WTC11 (cell line): ENCODE results near the gene KEL. TPM values are rescaled to one million over a fixed set of nuclear protein-coding genes. Genes with fewer than 3 reads are reported as not detected.

Source experiments
- ATAC-seq: fragments of 200-7000 bp; cut with Tn5 transposase; 2 replicates; pipeline ENCODE4 v1.10.0; 2021; ENCODE audit warnings: mild to moderate bottlenecking, moderate library complexity
- CTCF ChIA-PET: fragments of 300-600 bp; sonication (Branson Sonifier 250); formaldehyde crosslinking; loops from one replicate; lab custom pipeline; 2021; ENCODE audit warnings: antibody characterized with exemption; lab: Charles Lee
- POLR2A ChIA-PET: fragments of 350-600 bp; sonication (Branson Sonifier 250); formaldehyde crosslinking; loops from one replicate; lab custom pipeline; 2021; ENCODE audit warnings: antibody characterized with exemption; lab: Charles Lee
- DNase-seq: peaks from one replicate; pipeline ENCODE4 v3.0.0; 2021; ENCODE audit warnings: low spot score
- H3K27ac Mint-ChIP-seq: 2 replicates; pipeline ENCODE4 v1.8.0; 2021; ENCODE audit warnings: mixed read lengths
- H3K27me3 Mint-ChIP-seq: 2 replicates; pipeline ENCODE4 v1.8.0; 2021; ENCODE audit warnings: low read depth, mild to moderate bottlenecking, moderate library complexity, mixed read lengths
- H3K36me3 Mint-ChIP-seq: 2 replicates; pipeline ENCODE4 v1.8.0; 2021; ENCODE audit warnings: mixed read lengths
- H3K4me1 Mint-ChIP-seq: 2 replicates; pipeline ENCODE4 v1.8.0; 2022; ENCODE audit warnings: mixed read lengths
- H3K4me3 Mint-ChIP-seq: 2 replicates; pipeline ENCODE4 v1.8.0; 2021; ENCODE audit warnings: mild to moderate bottlenecking, moderate library complexity, mixed read lengths
- H3K9me3 Mint-ChIP-seq: 2 replicates; pipeline ENCODE4 v1.8.0; 2021; ENCODE audit warnings: mixed read lengths
- ELF4 ChIP-seq: sonication (generic); formaldehyde crosslinking; IDR thresholded peaks from 2 replicates; pipeline ENCODE4 v1.8.1; 2022; ENCODE audit warnings: low read depth, mild to moderate bottlenecking, moderate library complexity, missing genetic modification reagents
- EMX1 ChIP-seq: fragments of 250-450 bp; sonication (Bioruptor Pico); IDR thresholded peaks from 2 replicates; pipeline ENCODE4 v1.8.0; 2021; ENCODE audit warnings: mild to moderate bottlenecking
- JAZF1 ChIP-seq: fragments of 250-450 bp; sonication (Bioruptor Pico); IDR thresholded peaks from 2 replicates; pipeline ENCODE4 v1.9.0; 2021; ENCODE audit warnings: moderate library complexity, mild to moderate bottlenecking, inconsistent platforms
- NFATC4 ChIP-seq: fragments of 250-450 bp; sonication (Bioruptor Pico); IDR thresholded peaks from 2 replicates; pipeline ENCODE4 v1.9.0; 2021; ENCODE audit warnings: mild to moderate bottlenecking
- NFE2L1 ChIP-seq: sonication (generic); formaldehyde crosslinking; IDR thresholded peaks from 2 replicates; pipeline ENCODE4 v1.8.1; 2023; ENCODE audit warnings: missing genetic modification reagents
- NR1H2 ChIP-seq: sonication (generic); formaldehyde crosslinking; IDR thresholded peaks from 2 replicates; pipeline ENCODE4 v1.9.0; 2021; ENCODE audit warnings: mild to moderate bottlenecking, moderate library complexity, missing genetic modification reagents
- OVOL2 ChIP-seq: fragments of 250-450 bp; sonication (Bioruptor Pico); IDR thresholded peaks from 2 replicates; pipeline ENCODE4 v1.9.0; 2021; ENCODE audit warnings: mild to moderate bottlenecking, borderline replicate concordance
- PRDM15 ChIP-seq: sonication (generic); formaldehyde crosslinking; IDR thresholded peaks from 2 replicates; pipeline ENCODE4 v1.8.0; 2022; ENCODE audit warnings: missing genetic modification reagents
- PRRX2 ChIP-seq: fragments of 250-450 bp; sonication (Bioruptor Pico); IDR thresholded peaks from 2 replicates; pipeline ENCODE4 v1.8.0; 2021; ENCODE audit warnings: mild to moderate bottlenecking
- SMAD3 ChIP-seq: sonication (generic); formaldehyde crosslinking; IDR thresholded peaks from 2 replicates; pipeline ENCODE4 v1.8.0; 2022; ENCODE audit warnings: missing genetic modification reagents, mild to moderate bottlenecking, borderline replicate concordance
- SMAD4 ChIP-seq: sonication (generic); formaldehyde crosslinking; IDR thresholded peaks from 2 replicates; pipeline ENCODE4 v1.8.0; 2022; ENCODE audit warnings: mild to moderate bottlenecking, missing genetic modification reagents
- TEAD1 ChIP-seq: sonication (generic); formaldehyde crosslinking; IDR thresholded peaks from 2 replicates; pipeline ENCODE4 v1.8.0; 2022; ENCODE audit warnings: mild to moderate bottlenecking, missing genetic modification reagents
- TEAD4 ChIP-seq: sonication (generic); formaldehyde crosslinking; IDR thresholded peaks from 2 replicates; pipeline ENCODE4 v1.8.0; 2022; ENCODE audit warnings: mild to moderate bottlenecking, missing genetic modification reagents
- ZNF317 ChIP-seq: sonication (generic); formaldehyde crosslinking; IDR thresholded peaks from 2 replicates; pipeline ENCODE4 v1.8.1; 2023; ENCODE audit warnings: low read depth, mild to moderate bottlenecking, moderate library complexity, missing genetic modification reagents, borderline replicate concordance
- ZNF416 ChIP-seq: fragments of 250-450 bp; sonication (Bioruptor Pico); IDR thresholded peaks from 2 replicates; pipeline ENCODE4 v1.9.0; 2021; ENCODE audit warnings: mild to moderate bottlenecking, inconsistent platforms
- ZSCAN18 ChIP-seq: fragments of 250-450 bp; sonication (Bioruptor Pico); IDR thresholded peaks from 2 replicates; pipeline ENCODE4 v2.1.2; 2022; ENCODE audit warnings: mild to moderate bottlenecking, moderate library complexity
- total RNA-seq: library from RNA; stranded (reverse); gene quantifications from 3 replicates; pipeline ENCODE4 v1.2.3, GENCODE V29; 2021
- TF ChIP-seq, protein P1 (sequence below): fragments of 250-450 bp; sonication (Bioruptor Pico); IDR thresholded peaks from 2 replicates; pipeline ENCODE4 v1.8.0; 2021; ENCODE audit warnings: mild to moderate bottlenecking
- TF ChIP-seq, protein P2 (sequence below): sonication (generic); formaldehyde crosslinking; IDR thresholded peaks from 2 replicates; pipeline ENCODE4 v1.8.1; 2023; ENCODE audit warnings: mild to moderate bottlenecking, moderate library complexity, missing genetic modification reagents
- TF ChIP-seq, protein P3 (sequence below): sonication (generic); formaldehyde crosslinking; IDR thresholded peaks from 2 replicates; pipeline ENCODE4 v1.8.0; 2022; ENCODE audit warnings: mild to moderate bottlenecking, missing genetic modification reagents

KEL gene
- total RNA-seq, 1 experiment from 2014 or later, result 0.87 TPM

DNA sequence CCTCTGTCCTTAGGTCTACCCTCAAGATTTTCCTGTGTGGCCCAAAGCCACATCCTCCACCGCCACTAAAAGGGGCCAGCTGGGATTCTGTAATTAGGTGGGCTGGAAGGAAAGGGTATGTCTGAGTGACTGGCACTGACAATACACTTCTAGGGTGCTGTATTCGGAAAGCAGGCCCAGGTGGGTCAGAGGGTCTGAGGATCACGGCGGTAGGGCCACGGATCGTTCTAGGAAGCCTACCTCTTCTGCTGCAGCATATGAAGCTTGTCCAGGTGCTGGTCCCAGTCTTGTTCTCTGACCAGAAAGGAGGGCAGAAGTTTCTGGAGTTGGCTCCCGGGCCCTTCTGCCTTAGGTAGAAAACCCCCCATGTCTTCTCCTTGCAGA lies 29.1 kb downstream of the KEL start:
- ATAC-seq, result no peak
- CTCF ChIA-PET, result interaction anchor here (0.8 to 2.4 kb wide), 7 partner anchors 7 to 282 kb away, joined by 3 to 8 read pairs (median 4); no protein-coding TSS in a partner anchor
- Mint-ChIP-seq H3K9me3 (peaks cover under 1% of the 10 kb centered on the region; the same call in 1 of the 2 replicates), H3K36me3 (no peaks in the 10 kb centered on the region), H3K27ac (no peak overlapping the region), H3K4me3 (no peak overlapping the region), H3K4me1 (peaks cover 12% of the 10 kb centered on the region), H3K27me3 (no peaks in the 10 kb centered on the region; the same call in 1 of the 2 replicates)
- POLR2A ChIA-PET, result no interaction called here
- DNase-seq, result no peak
- TF ChIP-seq EMX1 (no peak), OVOL2 (no peak), JAZF1 (CRISPR knock-in tag) (no peak)
- TF ChIP-seq, protein P1, sequence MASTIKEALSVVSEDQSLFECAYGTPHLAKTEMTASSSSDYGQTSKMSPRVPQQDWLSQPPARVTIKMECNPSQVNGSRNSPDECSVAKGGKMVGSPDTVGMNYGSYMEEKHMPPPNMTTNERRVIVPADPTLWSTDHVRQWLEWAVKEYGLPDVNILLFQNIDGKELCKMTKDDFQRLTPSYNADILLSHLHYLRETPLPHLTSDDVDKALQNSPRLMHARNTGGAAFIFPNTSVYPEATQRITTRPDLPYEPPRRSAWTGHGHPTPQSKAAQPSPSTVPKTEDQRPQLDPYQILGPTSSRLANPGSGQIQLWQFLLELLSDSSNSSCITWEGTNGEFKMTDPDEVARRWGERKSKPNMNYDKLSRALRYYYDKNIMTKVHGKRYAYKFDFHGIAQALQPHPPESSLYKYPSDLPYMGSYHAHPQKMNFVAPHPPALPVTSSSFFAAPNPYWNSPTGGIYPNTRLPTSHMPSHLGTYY (CRISPR knock-in tag), result no peak
- TF ChIP-seq, protein P2, sequence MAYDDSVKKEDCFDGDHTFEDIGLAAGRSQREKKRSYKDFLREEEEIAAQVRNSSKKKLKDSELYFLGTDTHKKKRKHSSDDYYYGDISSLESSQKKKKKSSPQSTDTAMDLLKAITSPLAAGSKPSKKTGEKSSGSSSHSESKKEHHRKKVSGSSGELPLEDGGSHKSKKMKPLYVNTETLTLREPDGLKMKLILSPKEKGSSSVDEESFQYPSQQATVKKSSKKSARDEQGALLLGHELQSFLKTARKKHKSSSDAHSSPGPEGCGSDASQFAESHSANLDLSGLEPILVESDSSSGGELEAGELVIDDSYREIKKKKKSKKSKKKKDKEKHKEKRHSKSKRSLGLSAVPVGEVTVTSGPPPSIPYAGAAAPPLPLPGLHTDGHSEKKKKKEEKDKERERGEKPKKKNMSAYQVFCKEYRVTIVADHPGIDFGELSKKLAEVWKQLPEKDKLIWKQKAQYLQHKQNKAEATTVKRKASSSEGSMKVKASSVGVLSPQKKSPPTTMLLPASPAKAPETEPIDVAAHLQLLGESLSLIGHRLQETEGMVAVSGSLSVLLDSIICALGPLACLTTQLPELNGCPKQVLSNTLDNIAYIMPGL (CRISPR knock-in tag), result no peak
- TF ChIP-seq, all 79 proteins: peak for 0

GRCh38 chr7:142932386-142933091 lies 29.6 kb downstream of the KEL start:
- no peak for TF ChIP-seq EMX1
- TF ChIP-seq SMAD4 (CRISPR knock-in tag), result no peak
- TF ChIP-seq, protein P1 (CRISPR knock-in tag), result no peak
- no peak for TF ChIP-seq ZNF416 (CRISPR knock-in tag)
- peak; percentile 41; the same call in 1 of the 2 replicates for ATAC-seq
- ChIA-PET CTCF (interaction anchor here (1.1 to 1.7 kb wide), 3 partner anchors 23 to 283 kb away, joined by 4 to 5 read pairs (median 5); no protein-coding TSS in a partner anchor), POLR2A (no interaction called here)
- no peaks in the 10 kb centered on the region for H3K36me3 Mint-ChIP-seq
- no peak for DNase-seq
- no peak overlapping the region for H3K4me3 Mint-ChIP-seq
- peaks cover 12% of the 10 kb centered on the region for H3K4me1 Mint-ChIP-seq
- H3K27me3 Mint-ChIP-seq, result peaks cover under 1% of the 10 kb centered on the region
- H3K9me3 Mint-ChIP-seq, result peaks cover 3% of the 10 kb centered on the region; the same call in 1 of the 2 replicates
- H3K27ac Mint-ChIP-seq, result no peak overlapping the region

- H3K4me3 Mint-ChIP-seq, result no peak overlapping the region
- ATAC-seq, result no peak
- no peaks in the 10 kb centered on the region for H3K36me3 Mint-ChIP-seq
- no peak overlapping the region for H3K27ac Mint-ChIP-seq
- no peak for DNase-seq
- H3K4me1 Mint-ChIP-seq, result peaks cover 12% of the 10 kb centered on the region
- ChIA-PET CTCF (no interaction called here), POLR2A (no interaction called here)
- peaks cover 24% of the 10 kb centered on the region for H3K27me3 Mint-ChIP-seq
- peaks cover 7% of the 10 kb centered on the region; the same call in 1 of the 2 replicates for H3K9me3 Mint-ChIP-seq
- TF ChIP-seq TEAD1 (CRISPR knock-in tag), result no peak
- no peak for TF ChIP-seq PRRX2 (CRISPR knock-in tag)
- no peak for TF ChIP-seq NFE2L1 (CRISPR knock-in tag)
- no peak for TF ChIP-seq ZNF317 (CRISPR knock-in tag)
- TF ChIP-seq NR1H2, result no peak
- no peak for TF ChIP-seq PRDM15
- TF ChIP-seq TEAD4 (CRISPR knock-in tag), result no peak
- no peak for TF ChIP-seq SMAD3
- TF ChIP-seq, protein P3, sequence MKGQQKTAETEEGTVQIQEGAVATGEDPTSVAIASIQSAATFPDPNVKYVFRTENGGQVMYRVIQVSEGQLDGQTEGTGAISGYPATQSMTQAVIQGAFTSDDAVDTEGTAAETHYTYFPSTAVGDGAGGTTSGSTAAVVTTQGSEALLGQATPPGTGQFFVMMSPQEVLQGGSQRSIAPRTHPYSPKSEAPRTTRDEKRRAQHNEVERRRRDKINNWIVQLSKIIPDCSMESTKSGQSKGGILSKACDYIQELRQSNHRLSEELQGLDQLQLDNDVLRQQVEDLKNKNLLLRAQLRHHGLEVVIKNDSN (CRISPR knock-in tag), result no peak
- no peak for TF ChIP-seq ELF4 (CRISPR knock-in tag)
- TF ChIP-seq NFATC4, result no peak
- no peak for TF ChIP-seq ZSCAN18 (CRISPR knock-in tag)
Measured at GRCh38 chr7:142930126-142930730, 31.9 kb downstream of the KEL start.
